ENCODE results near the gene ELL.

GRCh38 chr19:18476507-18477041 lies 45.3 kb downstream of the ELL start:
- TF ChIP-seq CTCF (IDR thresholded peaks at IDR 0.05), result no peak
- TF ChIP-seq POLR2AphosphoS5 (IDR thresholded peaks at IDR 0.05; ENCODE audit: low read depth, low read length), result no peak
- TF ChIP-seq TCF7L2 (IDR thresholded peaks at IDR 0.05; ENCODE audit: low read depth, low read length), result no peak
